ENCODE measurements around the gene COL2A1. TPM values are rescaled to one million over a fixed set of nuclear protein-coding genes. Genes with fewer than 3 reads are reported as not detected.

COL2A1 gene
- total RNA-seq, 2 experiments from 2014 or later = not detected

GRCh38 chr12:48010366-48010970 is 6.2 kb upstream of the COL2A1 start:
- Mint-ChIP-seq H3K27ac (no peak overlapping the region), H3K36me3 (ENCODE audit: low read depth) (no peaks in the 10 kb centered on the region), H3K27me3 (peaks cover 85% of the 10 kb centered on the region), H3K4me1 (ENCODE audit: low read depth) (no peaks in the 10 kb centered on the region), H3K4me3 (no peak overlapping the region), H3K9me3 (no peaks in the 10 kb centered on the region)
- Histone ChIP-seq H3K36me3 (ENCODE audit: insufficient read depth, low read length) (no peaks in the 10 kb centered on the region), H3K27me3 (ENCODE audit: control insufficient read depth in 1 of 2, insufficient read depth in 2 of 2, low read length in 2 of 2) (peaks cover 33 to 34% of the 10 kb centered on the region in 2 experiments), H3K9me3 (ENCODE audit: control insufficient read depth in 1 of 2, insufficient read depth in 1 of 2, low read length in 2 of 2) (no peaks in the 10 kb centered on the region), H3K27ac (ENCODE audit: low read depth in 1 of 2, low read length in 2 of 2) (no peak overlapping the region), H3K4me3 (ENCODE audit: low read length) (no peak overlapping the region), H3K4me1 (ENCODE audit: insufficient read depth, low read length) (peaks cover under 1% of the 10 kb centered on the region)
- TF ChIP-seq, protein P1, sequence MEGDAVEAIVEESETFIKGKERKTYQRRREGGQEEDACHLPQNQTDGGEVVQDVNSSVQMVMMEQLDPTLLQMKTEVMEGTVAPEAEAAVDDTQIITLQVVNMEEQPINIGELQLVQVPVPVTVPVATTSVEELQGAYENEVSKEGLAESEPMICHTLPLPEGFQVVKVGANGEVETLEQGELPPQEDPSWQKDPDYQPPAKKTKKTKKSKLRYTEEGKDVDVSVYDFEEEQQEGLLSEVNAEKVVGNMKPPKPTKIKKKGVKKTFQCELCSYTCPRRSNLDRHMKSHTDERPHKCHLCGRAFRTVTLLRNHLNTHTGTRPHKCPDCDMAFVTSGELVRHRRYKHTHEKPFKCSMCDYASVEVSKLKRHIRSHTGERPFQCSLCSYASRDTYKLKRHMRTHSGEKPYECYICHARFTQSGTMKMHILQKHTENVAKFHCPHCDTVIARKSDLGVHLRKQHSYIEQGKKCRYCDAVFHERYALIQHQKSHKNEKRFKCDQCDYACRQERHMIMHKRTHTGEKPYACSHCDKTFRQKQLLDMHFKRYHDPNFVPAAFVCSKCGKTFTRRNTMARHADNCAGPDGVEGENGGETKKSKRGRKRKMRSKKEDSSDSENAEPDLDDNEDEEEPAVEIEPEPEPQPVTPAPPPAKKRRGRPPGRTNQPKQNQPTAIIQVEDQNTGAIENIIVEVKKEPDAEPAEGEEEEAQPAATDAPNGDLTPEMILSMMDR (IDR thresholded peaks at IDR 0.05) = no peak
- POLR2A ChIA-PET = no interaction called here
- DNase-seq = no peak
- CTCF ChIA-PET = no interaction called here
- no peak for ATAC-seq (ENCODE audit: poor library complexity)
- intact Hi-C loops (cut with DNase I, micrococcal nuclease) = no loop called here

GRCh38 chr12:48009471-48009870 is 5.2 kb upstream of the COL2A1 start:
- CTCF ChIA-PET = no interaction called here

GRCh38 chr12:48008950-48009349 is 4.7 kb upstream of the COL2A1 start:
- peaks cover 15% of the 10 kb centered on the region for H3K4me1 ChIP-seq (ENCODE audit: insufficient read depth, low read length)
- Mint-ChIP-seq H3K9me3 (no peaks in the 10 kb centered on the region), H3K4me3 (no peak overlapping the region), H3K27me3 (peaks cover 85% of the 10 kb centered on the region), H3K36me3 (ENCODE audit: low read depth) (no peaks in the 10 kb centered on the region), H3K4me1 (ENCODE audit: low read depth) (peaks cover 1% of the 10 kb centered on the region), H3K27ac (no peak overlapping the region)
- ATAC-seq (ENCODE audit: poor library complexity) = no peak
- intact Hi-C loops (cut with DNase I, micrococcal nuclease) = no loop called here
- H3K36me3 ChIP-seq (ENCODE audit: insufficient read depth, low read length) = no peaks in the 10 kb centered on the region
- ChIA-PET POLR2A (no interaction called here), CTCF (no interaction called here)
- no peak overlapping the region for H3K4me3 ChIP-seq (ENCODE audit: low read length)
- peaks cover 0 to 15% of the 10 kb centered on the region in 2 experiments for H3K9me3 ChIP-seq (ENCODE audit: control insufficient read depth in 1 of 2, insufficient read depth in 1 of 2, low read length in 2 of 2)
- DNase-seq = no peak
- TF ChIP-seq, protein P1 (IDR thresholded peaks at IDR 0.05) = no peak
- no peak overlapping the region for H3K27ac ChIP-seq (ENCODE audit: low read depth in 1 of 2, low read length in 2 of 2)
- peaks cover 41% of the 10 kb centered on the region in 2 experiments for H3K27me3 ChIP-seq (ENCODE audit: control insufficient read depth in 1 of 2, insufficient read depth in 2 of 2, low read length in 2 of 2)

More at GRCh38 chr12:48009471-48009870, 5.2 kb upstream of the COL2A1 start:
- POLR2A ChIA-PET = no interaction called here
- Histone ChIP-seq H3K27ac (ENCODE audit: low read depth in 1 of 2, low read length in 2 of 2) (no peak overlapping the region), H3K4me1 (ENCODE audit: insufficient read depth, low read length) (peaks cover 10% of the 10 kb centered on the region), H3K9me3 (ENCODE audit: control insufficient read depth in 1 of 2, insufficient read depth in 1 of 2, low read length in 2 of 2) (peaks cover 0 to 10% of the 10 kb centered on the region in 2 experiments), H3K4me3 (ENCODE audit: low read length) (no peak overlapping the region), H3K27me3 (ENCODE audit: control insufficient read depth in 1 of 2, insufficient read depth in 2 of 2, low read length in 2 of 2) (peaks cover 38% of the 10 kb centered on the region in 2 experiments), H3K36me3 (ENCODE audit: insufficient read depth, low read length) (no peaks in the 10 kb centered on the region)
- intact Hi-C loops (cut with DNase I, micrococcal nuclease) = no loop called here
- no peaks in the 10 kb centered on the region for H3K4me1 Mint-ChIP-seq (ENCODE audit: low read depth)
- ATAC-seq (ENCODE audit: poor library complexity) = no peak
- H3K9me3 Mint-ChIP-seq = no peaks in the 10 kb centered on the region
- no peak for DNase-seq
- no peaks in the 10 kb centered on the region for H3K36me3 Mint-ChIP-seq (ENCODE audit: low read depth)
- TF ChIP-seq, protein P1 (IDR thresholded peaks at IDR 0.05) = no peak
- no peak overlapping the region for H3K4me3 Mint-ChIP-seq
- no peak overlapping the region for H3K27ac Mint-ChIP-seq
- peaks cover 84% of the 10 kb centered on the region for H3K27me3 Mint-ChIP-seq
